Astrocyte (in vitro differentiated cells and primary cell): ENCODE data around the gene HMCN1.

Experiments used
- CTCF ChIP-seq: IDR thresholded peaks from 2 replicates; pipeline ENCODE4 v1.5.1; 2011; ENCODE audit warnings: low read depth, mild to moderate bottlenecking, inconsistent platforms, low read length, moderate library complexity; ENCODE audit not compliant: insufficient read depth
- EZH2 ChIP-seq: IDR thresholded peaks from 2 replicates; pipeline ENCODE4 v1.6.1; 2012; ENCODE audit warnings: mild to moderate bottlenecking, low read length, inconsistent platforms; ENCODE audit not compliant: insufficient read depth

- no peak for TF ChIP-seq CTCF
- TF ChIP-seq EZH2: no peak
Measured at GRCh38 chr1:185991266-185991665, 257.1 kb downstream of the HMCN1 start.
